HG02623 (cell line): ENCODE measurements around the gene CHP2.
"Not testable (repeated sequence)": the region's sequence is repeated elsewhere in the genome, so short reads cannot be mapped to it uniquely, and the experiment has no call there.

Experiments
- ATAC-seq: cut with Tn5 transposase; IDR thresholded peaks from one replicate; pipeline ENCODE4 v1.9.1; 2021; ENCODE audit warnings: moderate library complexity; ENCODE audit not compliant: unreplicated experiment

The CHP2 gene

DNA sequence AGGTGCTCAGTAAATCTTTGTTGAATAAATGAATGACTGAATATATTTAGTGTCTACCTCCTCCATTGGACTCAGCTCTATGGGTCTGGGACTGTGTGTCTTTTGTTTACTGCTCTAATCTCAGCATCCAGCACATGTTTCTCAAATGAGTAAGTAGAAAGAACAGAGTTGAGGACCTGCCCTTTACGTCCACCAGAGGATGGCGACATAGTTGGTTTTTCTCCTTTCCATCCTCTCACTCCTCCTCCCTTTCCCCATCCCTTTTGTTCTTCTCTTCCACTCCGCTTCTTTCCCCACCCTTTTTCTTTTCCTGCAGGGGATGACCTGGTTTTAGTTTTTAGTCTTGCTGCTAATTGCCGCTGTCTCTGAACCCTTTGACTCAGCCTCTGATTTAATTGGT is 12.1 kb upstream of the CHP2 start:
- no peak for ATAC-seq

GRCh38 chr16:23745263-23745662 is 9.6 kb upstream of the CHP2 start:
- ATAC-seq: no peak

DNA sequence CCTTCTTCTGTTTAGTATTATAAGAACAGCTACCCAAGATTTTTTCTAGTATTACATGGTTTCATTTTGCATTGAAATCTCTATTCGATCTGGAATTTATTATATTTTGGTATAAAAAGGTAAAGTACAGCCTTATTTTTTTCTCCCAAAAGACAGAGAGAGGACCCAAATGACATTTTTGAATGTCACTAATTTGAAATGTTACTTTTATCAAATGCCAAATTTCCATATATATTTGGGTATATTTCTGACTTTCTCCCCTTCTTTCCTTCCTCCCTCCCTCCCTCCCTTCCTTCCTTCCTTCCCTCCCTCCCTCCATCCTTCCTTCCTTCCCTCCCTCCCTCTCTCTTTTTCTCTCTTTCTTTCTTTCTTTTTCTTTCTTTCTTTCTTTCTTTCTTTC is 6.2 kb upstream of the CHP2 start:
- no peak for ATAC-seq

- ATAC-seq: not testable (repeated sequence)
These were observed 3.8 kb upstream of the CHP2 start for GRCh38 chr16:23751053-23751452.

DNA sequence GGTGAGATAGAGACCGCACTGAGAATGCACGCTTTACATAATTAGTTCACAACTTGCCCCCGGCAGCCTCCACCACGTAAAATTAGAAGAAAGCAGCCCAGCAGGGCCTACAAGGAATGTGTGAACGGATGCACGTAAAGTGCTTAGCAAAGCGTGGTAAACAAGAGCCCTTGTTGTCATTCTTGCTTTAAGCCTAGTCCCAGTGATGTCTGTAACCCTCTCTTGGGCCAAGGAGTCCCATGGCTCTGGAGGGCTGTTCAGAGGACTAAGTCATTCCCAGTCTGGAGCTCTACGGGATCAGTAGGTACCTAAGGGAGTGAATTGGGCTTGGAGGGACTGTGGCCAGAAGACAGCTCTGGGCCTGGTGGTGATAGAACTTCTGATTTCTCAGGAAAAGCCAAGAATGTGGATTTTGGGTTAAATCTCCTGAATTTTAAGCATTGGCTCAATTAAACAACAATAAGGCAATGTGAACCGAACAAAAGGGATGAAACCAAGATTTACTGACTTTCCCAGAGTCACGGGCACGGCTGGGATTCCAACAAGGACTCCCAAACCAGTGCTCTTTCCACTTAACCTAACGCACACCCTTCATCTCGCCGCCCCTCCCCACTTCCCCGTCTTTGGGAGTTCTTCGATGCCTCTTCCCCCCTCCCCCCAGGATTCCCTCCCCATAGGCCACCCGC is 775 bp upstream of the CHP2 start:
- no peak for ATAC-seq

- no peak for ATAC-seq
These were observed 621 bp downstream of the CHP2 start for GRCh38 chr16:23755484-23755809.

- ATAC-seq: no peak
These were observed 2.3 kb downstream of the CHP2 start for GRCh38 chr16:23757116-23757515.

DNA sequence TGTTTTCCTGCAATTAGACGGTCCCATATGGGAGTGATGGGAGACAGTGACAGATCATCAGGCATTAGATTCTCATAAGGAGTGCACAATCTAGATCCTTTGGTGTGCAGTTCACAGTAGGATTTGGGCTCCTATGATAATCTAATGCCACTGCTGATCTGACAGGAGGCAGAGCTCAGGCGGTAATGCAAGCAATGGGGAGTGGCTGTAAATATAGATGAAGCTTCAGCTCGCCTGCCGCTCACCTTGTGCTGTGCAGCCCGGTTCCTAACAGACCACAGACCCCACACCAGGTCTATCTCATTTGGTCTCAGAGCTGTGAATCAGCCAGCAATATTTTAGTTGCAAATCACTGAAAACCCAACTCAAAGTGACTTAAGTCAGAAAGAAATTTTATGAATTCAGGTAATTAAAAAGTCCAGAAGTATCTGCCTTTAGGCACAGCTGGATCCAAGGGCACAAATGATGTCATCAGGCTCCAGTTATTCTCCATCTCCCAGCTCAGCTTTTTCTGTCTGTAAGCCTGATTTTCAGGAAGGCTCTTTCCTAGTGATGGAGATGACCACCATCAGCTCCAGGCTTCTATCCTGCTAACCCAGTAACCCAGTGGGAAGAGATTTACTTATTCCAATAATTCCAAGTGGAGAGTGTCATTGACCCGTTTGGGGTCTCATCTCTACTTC is 3.3 kb downstream of the CHP2 start:
- no peak for ATAC-seq

- no peak for ATAC-seq
These were observed 11.1 kb downstream of the CHP2 start for GRCh38 chr16:23765933-23766332.

- no peak for ATAC-seq
These were observed 13.8 kb downstream of the CHP2 start for GRCh38 chr16:23768581-23768980.

GRCh38 chr16:23771027-23771426 is 16.2 kb downstream of the CHP2 start:
- ATAC-seq: no peak

DNA sequence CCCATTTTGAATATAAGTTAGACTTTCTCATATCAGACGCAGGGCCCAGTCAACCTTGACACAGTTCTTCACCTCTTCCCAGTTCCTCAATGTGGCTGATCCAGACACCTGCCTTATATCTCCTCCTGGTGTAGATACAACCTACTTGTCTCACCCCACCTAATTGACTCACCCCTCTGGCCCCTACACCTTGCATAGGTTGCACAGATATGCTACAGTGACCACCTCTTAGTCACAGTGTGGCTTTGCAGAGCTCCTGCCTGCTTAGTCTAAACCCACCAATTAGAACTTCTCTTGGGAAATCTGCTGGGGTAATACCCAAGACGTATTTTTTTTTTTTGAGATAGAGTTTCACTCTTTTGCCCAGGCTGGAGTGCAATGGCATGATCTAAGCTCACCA is 16.8 kb downstream of the CHP2 start:
- ATAC-seq: no peak

DNA sequence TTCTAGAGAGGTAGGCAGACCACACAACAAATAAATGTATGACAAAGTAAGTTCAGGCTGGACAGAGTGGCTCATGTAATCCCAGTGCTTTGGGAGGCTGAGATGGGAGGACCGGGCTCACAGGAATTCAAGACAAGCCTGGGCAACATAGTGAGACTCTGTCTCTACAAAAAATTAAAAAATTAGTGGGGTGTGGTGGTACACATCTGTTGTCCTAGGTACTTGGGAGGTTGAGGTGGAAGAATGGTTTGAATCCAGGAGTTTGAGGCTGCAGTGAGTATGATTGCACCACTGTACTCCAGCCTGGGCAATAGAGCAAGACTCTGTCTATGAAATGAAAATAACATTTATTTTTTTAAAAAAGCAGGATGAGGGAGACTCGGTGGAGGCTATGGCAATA is 18.5 kb downstream of the CHP2 start:
- ATAC-seq: no peak

DNA sequence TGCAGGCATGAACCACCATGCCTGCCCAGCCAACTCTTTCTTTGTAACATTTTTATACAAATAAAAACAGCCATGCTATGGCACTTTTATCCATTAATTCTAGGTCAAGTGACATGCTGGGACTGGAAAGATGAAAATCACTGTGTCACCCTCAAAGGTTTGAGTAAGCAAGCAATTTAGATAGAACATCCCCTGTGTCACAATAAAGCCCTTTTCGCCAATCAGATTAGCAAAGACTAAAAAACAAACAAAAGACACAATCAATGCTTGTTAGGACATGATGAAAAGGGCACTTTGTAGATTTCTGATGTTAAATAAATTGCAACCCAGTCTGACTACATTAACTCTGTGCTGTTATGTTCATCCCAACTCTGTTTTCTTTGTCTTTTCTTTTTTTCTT is 26.4 kb downstream of the CHP2 start:
- no peak for ATAC-seq

- ATAC-seq: no peak
These were observed 30.1 kb downstream of the CHP2 start for GRCh38 chr16:23784811-23785447.

- no peak for ATAC-seq
These were observed 31.0 kb downstream of the CHP2 start for GRCh38 chr16:23785842-23786241.

DNA sequence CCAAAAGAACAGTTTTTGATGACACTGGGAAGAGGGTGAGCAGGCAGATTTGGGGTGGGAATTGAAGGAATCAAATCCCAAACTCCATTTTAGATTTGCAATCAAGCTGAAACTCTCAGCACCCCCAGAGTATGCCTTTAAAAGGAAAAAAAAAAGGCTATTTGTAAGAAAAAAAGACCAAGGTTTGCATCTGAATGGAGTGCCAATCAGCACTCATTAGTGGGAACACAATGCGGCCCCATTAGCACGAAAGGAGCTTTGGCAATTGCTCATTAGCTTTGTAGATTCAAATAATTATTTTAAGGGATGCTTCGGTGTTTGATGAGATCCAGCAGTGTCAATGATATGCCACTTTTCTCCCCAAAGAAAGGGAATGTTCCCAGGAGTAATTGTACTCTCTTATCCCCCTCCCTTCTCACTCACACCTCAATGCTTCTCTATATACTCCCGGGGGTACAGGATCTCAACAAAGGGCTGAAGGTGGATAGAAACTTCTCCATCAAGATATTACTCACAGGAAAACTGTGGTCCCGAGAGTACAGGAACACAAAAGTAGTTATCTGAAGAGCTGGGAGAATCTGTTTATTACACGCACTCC is 32.2 kb downstream of the CHP2 start:
- ATAC-seq: no peak

DNA sequence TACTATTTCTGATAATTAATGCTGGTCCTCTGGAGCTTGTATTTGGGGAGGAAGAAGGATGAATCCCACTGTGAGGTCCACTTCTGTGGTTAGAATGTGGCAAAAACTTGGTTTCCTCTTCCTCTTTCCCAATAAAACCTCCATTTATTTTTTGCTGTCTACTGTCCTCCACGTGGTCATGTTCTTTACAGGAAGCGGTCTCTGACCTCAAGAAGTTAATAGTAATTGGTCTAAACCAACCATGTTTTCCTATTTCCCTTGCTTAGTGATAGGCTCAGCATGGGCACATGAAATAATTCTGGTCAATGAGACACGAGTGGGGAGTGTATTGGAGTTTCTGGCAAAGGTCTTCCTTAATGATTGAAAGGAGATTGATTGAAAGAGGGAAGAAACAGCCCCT is 33.9 kb downstream of the CHP2 start:
- no peak for ATAC-seq

- no peak for ATAC-seq
These were observed 40.6 kb downstream of the CHP2 start for GRCh38 chr16:23795378-23795777.

DNA sequence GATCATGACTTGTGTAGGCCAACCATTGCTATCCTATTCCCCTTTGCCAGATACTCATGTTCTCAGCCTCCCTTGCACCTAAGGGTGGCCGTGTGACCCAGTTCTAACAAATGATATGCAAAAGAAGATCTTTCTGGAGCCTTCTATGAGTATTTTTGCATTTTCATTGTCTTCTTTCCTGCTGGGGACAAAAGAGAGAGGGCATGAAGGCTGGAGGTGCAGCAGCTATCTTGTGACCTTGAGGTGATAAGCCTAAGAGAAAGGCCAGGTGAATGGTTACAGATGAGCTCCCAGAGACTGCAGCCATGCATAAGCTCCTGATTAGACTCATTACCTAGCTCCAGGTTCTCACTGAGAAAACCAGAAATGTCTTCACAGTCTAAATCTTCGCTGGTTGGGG is 42.1 kb downstream of the CHP2 start:
- no peak for ATAC-seq

- no peak for ATAC-seq
These were observed 46.6 kb downstream of the CHP2 start for GRCh38 chr16:23801378-23801777.

DNA sequence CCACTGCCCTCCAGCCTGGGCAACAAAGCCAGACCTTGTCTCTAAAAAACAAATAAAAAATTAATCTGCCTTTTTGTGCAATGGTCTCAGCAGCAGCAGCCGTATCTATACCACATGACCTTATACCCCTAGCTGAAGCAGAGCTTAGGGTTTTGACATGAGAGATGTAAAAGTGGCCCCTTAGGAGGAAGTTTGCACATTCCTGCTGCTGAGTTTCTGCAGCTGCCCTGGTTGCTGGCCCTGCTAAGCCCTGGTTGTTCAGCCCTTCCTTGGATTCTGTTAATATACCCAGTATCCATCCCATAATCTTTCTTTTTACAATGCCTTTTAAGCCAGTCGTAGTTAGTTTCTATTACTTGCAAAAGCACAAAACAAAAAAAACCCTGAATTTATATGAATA is 48.0 kb downstream of the CHP2 start:
- no peak for ATAC-seq
